ENCODE data around the gene SGCA. TPM values are rescaled to one million over a fixed set of nuclear protein-coding genes. Genes with fewer than 3 reads are reported as not detected.

Gene SGCA
- total RNA-seq, 2 donors from 2014 or later, result 0.51 to 2.6 TPM

GRCh38 chr17:50222922-50223321 is 57.1 kb downstream of the SGCA start:
- no peak for TF ChIP-seq CTCF (conservative IDR thresholded peaks at IDR 0.05)
- Mint-ChIP-seq H3K36me3 (ENCODE audit: low read depth) (peaks cover 5% of the 10 kb centered on the region), H3K9me3 (peaks cover 34% of the 10 kb centered on the region), H3K4me3 (no peak overlapping the region), H3K4me1 (peaks cover 19% of the 10 kb centered on the region), H3K27ac (no peak overlapping the region), H3K27me3 (ENCODE audit: insufficient read depth) (peaks cover 11% of the 10 kb centered on the region)
- Histone ChIP-seq H3K4me1 (ENCODE audit: control insufficient read depth, insufficient read depth, low read length) (peaks cover 6% of the 10 kb centered on the region), H3K27me3 (ENCODE audit: control insufficient read depth, insufficient read depth, low read length, poor library complexity, severe bottlenecking) (no peaks in the 10 kb centered on the region), H3K36me3 (ENCODE audit: control insufficient read depth, insufficient read depth, low read length) (no peaks in the 10 kb centered on the region), H3K9me3 (ENCODE audit: control insufficient read depth, low read length) (peaks cover 20% of the 10 kb centered on the region), H3K4me3 (ENCODE audit: low read length) (no peak overlapping the region), H3K9ac (ENCODE audit: extremely low read depth, low read length, poor library complexity, severe bottlenecking) (no peak overlapping the region), H3K27ac (ENCODE audit: low read depth, low read length) (no peak overlapping the region)
- no peak for DNase-seq
- WGBS, 2 experiments (ENCODE audit: insufficient coverage in 1 of 2, insufficient read length in 1 of 2), result 91 to 92% methylated on average over 5 to 6 of the region's 6 CpGs

Other genes with a start within 250 kb of the SGCA start
- 1 to 10 TPM; 1.6 to 2.1 TPM for gene DLX4, start 196.8 kb upstream of the SGCA start, total RNA-seq
- 1 to 10 TPM in 1 of 2 donors, under 1 TPM in 1; 0.58 to 1.4 TPM for gene DLX3, start 170.8 kb upstream of the SGCA start, total RNA-seq
- 10 to 100 TPM; 16.6 to 21.7 TPM for gene ITGA3, start 109.9 kb upstream of the SGCA start, total RNA-seq
- 10 to 100 TPM; 23.0 to 24.2 TPM for gene PDK2, start 70.7 kb upstream of the SGCA start, total RNA-seq
- 10 to 100 TPM in 1 of 2 donors, 1 to 10 TPM in 1; 9.5 to 23.2 TPM for gene SAMD14, start 35.8 kb upstream of the SGCA start, total RNA-seq
- gene PPP1R9B, start 15.3 kb upstream of the SGCA start, total RNA-seq, result 10 to 100 TPM; 24.1 to 34.6 TPM
- 10 to 100 TPM; 62.2 to 85.6 TPM for gene COL1A1, start 35.6 kb downstream of the SGCA start, total RNA-seq
- 10 to 100 TPM; 34.3 to 35.8 TPM for gene TMEM92, start 108.5 kb downstream of the SGCA start, total RNA-seq
- gene XYLT2, start 180.1 kb downstream of the SGCA start, total RNA-seq, result 10 to 100 TPM; 54.1 to 65.9 TPM
- 10 to 100 TPM; 70.9 to 76.7 TPM for gene MRPL27, start 207.2 kb downstream of the SGCA start, total RNA-seq
- gene EME1, start 207.2 kb downstream of the SGCA start, total RNA-seq, result 10 to 100 TPM; 14.1 to 26.8 TPM
- gene LRRC59, start 231.5 kb downstream of the SGCA start, total RNA-seq, result 10 to 100 TPM; 87.9 to 98.2 TPM

Data from endodermal cell (in vitro differentiated cells).